Mammary epithelial cell (primary cell): ENCODE measurements around the gene SCUBE3.

Source experiments
- EZH2 ChIP-seq: IDR thresholded peaks from 2 replicates; pipeline ENCODE4 v1.6.1; 2012; ENCODE audit warnings: low read length, inconsistent platforms, borderline replicate concordance
- TF ChIP-seq, protein P1 (sequence below), 2 donors: IDR thresholded peaks in 1 of 2; conservative IDR thresholded peaks in 1 of 2; 2 replicates each; pipeline ENCODE4 v1.5.1; 2011 to 2012; ENCODE audit warnings: inconsistent platforms in 2 of 2, low read length in 2 of 2, mild to moderate bottlenecking in 2 of 2, control low read depth in 1 of 2, low read depth in 1 of 2; ENCODE audit not compliant: insufficient read depth in 1 of 2; ENCODE audit errors: extremely low read depth in 1 of 2

DNA sequence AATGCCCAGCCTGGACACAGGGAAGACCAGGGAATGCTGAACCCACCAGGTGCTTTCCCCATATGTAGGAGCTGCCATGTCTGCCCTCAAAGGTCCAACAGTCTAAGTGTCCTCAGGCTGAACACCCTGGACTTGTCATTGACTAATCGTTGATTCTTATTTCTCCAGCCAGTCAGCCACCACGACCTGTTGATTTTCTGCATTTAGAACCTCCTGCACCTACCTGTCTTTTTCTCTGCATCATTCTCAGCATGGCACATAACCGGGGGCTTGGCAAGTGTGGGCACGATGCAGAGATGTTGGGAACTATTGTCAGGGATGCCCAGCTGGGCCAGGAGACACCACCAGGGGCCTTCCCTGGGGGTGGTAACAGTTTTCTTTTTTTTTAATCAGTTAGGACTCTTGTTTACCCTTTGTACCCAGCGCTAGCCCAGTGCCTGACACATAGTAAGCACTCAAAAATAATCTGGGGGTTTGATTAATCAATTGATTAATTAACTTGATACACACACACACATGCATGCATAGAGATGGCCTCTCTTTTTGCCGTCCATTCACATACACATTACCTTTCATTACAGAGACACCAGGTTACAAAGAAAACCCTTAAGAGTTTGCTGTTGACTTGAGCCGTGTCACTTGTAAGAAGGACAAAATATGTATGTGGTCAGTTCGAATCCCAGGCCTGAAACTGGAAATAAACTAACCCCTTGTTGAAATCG lies 29.0 kb upstream of the SCUBE3 start:
- TF ChIP-seq, protein P1, sequence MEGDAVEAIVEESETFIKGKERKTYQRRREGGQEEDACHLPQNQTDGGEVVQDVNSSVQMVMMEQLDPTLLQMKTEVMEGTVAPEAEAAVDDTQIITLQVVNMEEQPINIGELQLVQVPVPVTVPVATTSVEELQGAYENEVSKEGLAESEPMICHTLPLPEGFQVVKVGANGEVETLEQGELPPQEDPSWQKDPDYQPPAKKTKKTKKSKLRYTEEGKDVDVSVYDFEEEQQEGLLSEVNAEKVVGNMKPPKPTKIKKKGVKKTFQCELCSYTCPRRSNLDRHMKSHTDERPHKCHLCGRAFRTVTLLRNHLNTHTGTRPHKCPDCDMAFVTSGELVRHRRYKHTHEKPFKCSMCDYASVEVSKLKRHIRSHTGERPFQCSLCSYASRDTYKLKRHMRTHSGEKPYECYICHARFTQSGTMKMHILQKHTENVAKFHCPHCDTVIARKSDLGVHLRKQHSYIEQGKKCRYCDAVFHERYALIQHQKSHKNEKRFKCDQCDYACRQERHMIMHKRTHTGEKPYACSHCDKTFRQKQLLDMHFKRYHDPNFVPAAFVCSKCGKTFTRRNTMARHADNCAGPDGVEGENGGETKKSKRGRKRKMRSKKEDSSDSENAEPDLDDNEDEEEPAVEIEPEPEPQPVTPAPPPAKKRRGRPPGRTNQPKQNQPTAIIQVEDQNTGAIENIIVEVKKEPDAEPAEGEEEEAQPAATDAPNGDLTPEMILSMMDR (conservative IDR thresholded peaks at IDR 0.05 in 1 of 2, IDR thresholded peaks at IDR 0.05 in 1 of 2; ENCODE audit: extremely low read depth in 1 of 2, insufficient read depth in 1 of 2, low read depth in 1 of 2, low read length in 2 of 2) = no peak
- TF ChIP-seq EZH2 = no peak
